ENCODE measurements around the gene VPS13D. TPM values are rescaled to one million over a fixed set of nuclear protein-coding genes. Genes with fewer than 3 reads are reported as not detected.

VPS13D gene
- total and polyA plus RNA-seq, 4 donors: 38.5 to 72.2 (median 46.0) TPM

- H3K27ac ChIP-seq (ENCODE audit: low read depth, low read length): no peak overlapping the region
- no peaks in the 10 kb centered on the region for H3K9me3 ChIP-seq (ENCODE audit: control insufficient read depth, insufficient read depth, low read length)
- no peaks in the 10 kb centered on the region for H3K27me3 ChIP-seq (ENCODE audit: control insufficient read depth, insufficient read depth, low read length)
- peaks cover 40% of the 10 kb centered on the region for H3K36me3 ChIP-seq (ENCODE audit: control insufficient read depth, insufficient read depth, low read length)
- 44% methylated on average over 7 of the region's 7 CpGs for WGBS (ENCODE audit: insufficient coverage)
- DNase-seq (ENCODE audit: low read depth in 4 of 6, low spot score in 6 of 6): peak in 2 of 6 donors; percentile 46 to 68
- H3K4me1 ChIP-seq (ENCODE audit: control insufficient read depth, insufficient read depth, low read length): no peaks in the 10 kb centered on the region
- H3K4me3 ChIP-seq (ENCODE audit: low read depth, low read length): no peak overlapping the region
These were observed 46.4 kb downstream of the VPS13D start for GRCh38 chr1:12276225-12276624.

GRCh38 chr1:12279003-12279402, 49.2 kb downstream of the VPS13D start:
- H3K27ac ChIP-seq (ENCODE audit: low read depth, low read length): no peak overlapping the region
- H3K4me1 ChIP-seq (ENCODE audit: control insufficient read depth, insufficient read depth, low read length): no peaks in the 10 kb centered on the region
- H3K36me3 ChIP-seq (ENCODE audit: control insufficient read depth, insufficient read depth, low read length): peaks cover 32% of the 10 kb centered on the region
- 40% methylated on average over 1 of the region's 3 CpGs for WGBS (ENCODE audit: insufficient coverage)
- no peaks in the 10 kb centered on the region for H3K9me3 ChIP-seq (ENCODE audit: control insufficient read depth, insufficient read depth, low read length)
- DNase-seq (ENCODE audit: low read depth in 4 of 6, low spot score in 6 of 6): no peak
- H3K4me3 ChIP-seq (ENCODE audit: low read depth, low read length): no peak overlapping the region
- no peaks in the 10 kb centered on the region for H3K27me3 ChIP-seq (ENCODE audit: control insufficient read depth, insufficient read depth, low read length)

- H3K36me3 ChIP-seq (ENCODE audit: control insufficient read depth, insufficient read depth, low read length): peaks cover 28% of the 10 kb centered on the region
- 50% methylated on average over 1 of the region's 4 CpGs for WGBS (ENCODE audit: insufficient coverage)
- peak in 1 of 6 donors; percentile 16 for DNase-seq (ENCODE audit: low read depth in 4 of 6, low spot score in 6 of 6)
These were observed 50.1 kb downstream of the VPS13D start for GRCh38 chr1:12279728-12280464.

GRCh38 chr1:12282142-12282541, 52.3 kb downstream of the VPS13D start:
- H3K36me3 ChIP-seq (ENCODE audit: control insufficient read depth, insufficient read depth, low read length): peaks cover 25% of the 10 kb centered on the region
- no peaks in the 10 kb centered on the region for H3K9me3 ChIP-seq (ENCODE audit: control insufficient read depth, insufficient read depth, low read length)
- H3K4me1 ChIP-seq (ENCODE audit: control insufficient read depth, insufficient read depth, low read length): no peaks in the 10 kb centered on the region
- H3K4me3 ChIP-seq (ENCODE audit: low read depth, low read length): no peak overlapping the region
- no peaks in the 10 kb centered on the region for H3K27me3 ChIP-seq (ENCODE audit: control insufficient read depth, insufficient read depth, low read length)
- WGBS (ENCODE audit: insufficient coverage): 77% methylated on average over 2 of the region's 3 CpGs
- no peak for DNase-seq (ENCODE audit: low read depth in 4 of 6, low spot score in 6 of 6)
- no peak overlapping the region for H3K27ac ChIP-seq (ENCODE audit: low read depth, low read length)

More at GRCh38 chr1:12279728-12280464, 50.1 kb downstream of the VPS13D start:
- no peaks in the 10 kb centered on the region for H3K9me3 ChIP-seq (ENCODE audit: control insufficient read depth, insufficient read depth, low read length)
- no peak overlapping the region for H3K27ac ChIP-seq (ENCODE audit: low read depth, low read length)
- H3K4me3 ChIP-seq (ENCODE audit: low read depth, low read length): no peak overlapping the region
- H3K4me1 ChIP-seq (ENCODE audit: control insufficient read depth, insufficient read depth, low read length): no peaks in the 10 kb centered on the region
- H3K27me3 ChIP-seq (ENCODE audit: control insufficient read depth, insufficient read depth, low read length): no peaks in the 10 kb centered on the region

GRCh38 chr1:12284486-12284885, 54.7 kb downstream of the VPS13D start:
- H3K9me3 ChIP-seq (ENCODE audit: control insufficient read depth, insufficient read depth, low read length): no peaks in the 10 kb centered on the region
- no peak overlapping the region for H3K4me3 ChIP-seq (ENCODE audit: low read depth, low read length)
- 94% methylated on average over 5 of the region's 5 CpGs for WGBS (ENCODE audit: insufficient coverage)
- no peak overlapping the region for H3K27ac ChIP-seq (ENCODE audit: low read depth, low read length)
- H3K27me3 ChIP-seq (ENCODE audit: control insufficient read depth, insufficient read depth, low read length): no peaks in the 10 kb centered on the region
- no peak for DNase-seq (ENCODE audit: low read depth in 4 of 6, low spot score in 6 of 6)
- no peaks in the 10 kb centered on the region for H3K4me1 ChIP-seq (ENCODE audit: control insufficient read depth, insufficient read depth, low read length)
- peaks cover 19% of the 10 kb centered on the region for H3K36me3 ChIP-seq (ENCODE audit: control insufficient read depth, insufficient read depth, low read length)

GRCh38 chr1:12285496-12286143, 55.8 kb downstream of the VPS13D start:
- H3K27me3 ChIP-seq (ENCODE audit: control insufficient read depth, insufficient read depth, low read length): no peaks in the 10 kb centered on the region
- no peak overlapping the region for H3K4me3 ChIP-seq (ENCODE audit: low read depth, low read length)
- no peaks in the 10 kb centered on the region for H3K4me1 ChIP-seq (ENCODE audit: control insufficient read depth, insufficient read depth, low read length)
- no peaks in the 10 kb centered on the region for H3K9me3 ChIP-seq (ENCODE audit: control insufficient read depth, insufficient read depth, low read length)
- peaks cover 17% of the 10 kb centered on the region for H3K36me3 ChIP-seq (ENCODE audit: control insufficient read depth, insufficient read depth, low read length)
- H3K27ac ChIP-seq (ENCODE audit: low read depth, low read length): no peak overlapping the region
- DNase-seq (ENCODE audit: low read depth in 4 of 6, low spot score in 6 of 6): no peak
- 91% methylated on average over 4 of the region's 5 CpGs for WGBS (ENCODE audit: insufficient coverage)

GRCh38 chr1:12287869-12288268, 58.0 kb downstream of the VPS13D start:
- Histone ChIP-seq H3K4me3 (ENCODE audit: low read depth, low read length) (no peak overlapping the region), H3K27me3 (ENCODE audit: control insufficient read depth, insufficient read depth, low read length) (no peaks in the 10 kb centered on the region), H3K36me3 (ENCODE audit: control insufficient read depth, insufficient read depth, low read length) (peaks cover 23% of the 10 kb centered on the region), H3K4me1 (ENCODE audit: control insufficient read depth, insufficient read depth, low read length) (no peaks in the 10 kb centered on the region), H3K9me3 (ENCODE audit: control insufficient read depth, insufficient read depth, low read length) (no peaks in the 10 kb centered on the region), H3K27ac (ENCODE audit: low read depth, low read length) (no peak overlapping the region)
- DNase-seq (ENCODE audit: low read depth in 4 of 6, low spot score in 6 of 6): no peak
- 82% methylated on average over 2 of the region's 3 CpGs for WGBS (ENCODE audit: insufficient coverage)

- H3K27ac ChIP-seq (ENCODE audit: low read depth, low read length): no peak overlapping the region
- no peaks in the 10 kb centered on the region for H3K9me3 ChIP-seq (ENCODE audit: control insufficient read depth, insufficient read depth, low read length)
- DNase-seq (ENCODE audit: low read depth in 4 of 6, low spot score in 6 of 6): no peak
- H3K4me1 ChIP-seq (ENCODE audit: control insufficient read depth, insufficient read depth, low read length): no peaks in the 10 kb centered on the region
- peaks cover 31% of the 10 kb centered on the region for H3K36me3 ChIP-seq (ENCODE audit: control insufficient read depth, insufficient read depth, low read length)
- no CpG with 5 or more reads among the region's 1 CpG for WGBS (ENCODE audit: insufficient coverage)
- no peak overlapping the region for H3K4me3 ChIP-seq (ENCODE audit: low read depth, low read length)
- no peaks in the 10 kb centered on the region for H3K27me3 ChIP-seq (ENCODE audit: control insufficient read depth, insufficient read depth, low read length)
These were observed 61.0 kb downstream of the VPS13D start for GRCh38 chr1:12290828-12291227.

- Histone ChIP-seq H3K27ac (ENCODE audit: low read depth, low read length) (no peak overlapping the region), H3K9me3 (ENCODE audit: control insufficient read depth, insufficient read depth, low read length) (no peaks in the 10 kb centered on the region), H3K4me3 (ENCODE audit: low read depth, low read length) (no peak overlapping the region), H3K36me3 (ENCODE audit: control insufficient read depth, insufficient read depth, low read length) (peaks cover 27% of the 10 kb centered on the region), H3K4me1 (ENCODE audit: control insufficient read depth, insufficient read depth, low read length) (no peaks in the 10 kb centered on the region), H3K27me3 (ENCODE audit: control insufficient read depth, insufficient read depth, low read length) (no peaks in the 10 kb centered on the region)
- 94% methylated on average over 8 of the region's 11 CpGs for WGBS (ENCODE audit: insufficient coverage)
- DNase-seq (ENCODE audit: low read depth in 4 of 6, low spot score in 6 of 6): no peak
These were observed 63.6 kb downstream of the VPS13D start for GRCh38 chr1:12293416-12293815.

- Histone ChIP-seq H3K4me3 (ENCODE audit: low read depth, low read length) (no peak overlapping the region), H3K27me3 (ENCODE audit: control insufficient read depth, insufficient read depth, low read length) (no peaks in the 10 kb centered on the region), H3K9me3 (ENCODE audit: control insufficient read depth, insufficient read depth, low read length) (no peaks in the 10 kb centered on the region), H3K4me1 (ENCODE audit: control insufficient read depth, insufficient read depth, low read length) (no peaks in the 10 kb centered on the region), H3K27ac (ENCODE audit: low read depth, low read length) (no peak overlapping the region), H3K36me3 (ENCODE audit: control insufficient read depth, insufficient read depth, low read length) (peaks cover 28% of the 10 kb centered on the region)
- DNase-seq (ENCODE audit: low read depth in 4 of 6, low spot score in 6 of 6): no peak
- no CpG with 5 or more reads among the region's 3 CpGs for WGBS (ENCODE audit: insufficient coverage)
These were observed 64.2 kb downstream of the VPS13D start for GRCh38 chr1:12294076-12294475.
